ENCODE data around the gene RD3L. TPM values are rescaled to one million over a fixed set of nuclear protein-coding genes. Genes with fewer than 3 reads are reported as not detected.

Gene RD3L
- total and polyA plus RNA-seq, 2 donors from 2014 or later = not detected

GRCh38 chr14:103969961-103970360, 27.6 kb upstream of the RD3L start:
- Histone ChIP-seq H3K27ac (ENCODE audit: low read depth in 2 of 2, low read length in 2 of 2) (no peak overlapping the region), H3K4me1 (ENCODE audit: control insufficient read depth in 2 of 3, insufficient read depth in 2 of 3, low read depth in 1 of 3, low read length in 3 of 3) (no peaks in the 10 kb centered on the region), H3K36me3 (ENCODE audit: control insufficient read depth in 2 of 3, insufficient read depth in 3 of 3, low read length in 3 of 3) (no peaks in the 10 kb centered on the region), H3K9ac (ENCODE audit: low read length in 3 of 3) (no peak overlapping the region), H3K27me3 (ENCODE audit: control insufficient read depth, insufficient read depth, low read length) (no peaks in the 10 kb centered on the region), H3K4me3 (ENCODE audit: low read length in 3 of 3) (no peak overlapping the region), H3K9me3 (ENCODE audit: control insufficient read depth in 2 of 3, insufficient read depth in 1 of 3, low read length in 3 of 3) (no peaks in the 10 kb centered on the region)
- DNase-seq (no peak), FAIRE-seq (no peak)
- no peak for TF ChIP-seq CTCF (IDR thresholded peaks at IDR 0.05; ENCODE audit: borderline replicate concordance, extremely low read depth, insufficient read depth)
- intact Hi-C loops (cut with DNase I) = no loop called here

GRCh38 chr14:103966631-103967030, 24.3 kb upstream of the RD3L start:
- no peak overlapping the region for H3K9ac ChIP-seq (ENCODE audit: low read length in 3 of 3)
- DNase-seq (no peak), FAIRE-seq (no peak)
- H3K27me3 ChIP-seq (ENCODE audit: control insufficient read depth, insufficient read depth, low read length) = no peaks in the 10 kb centered on the region
- intact Hi-C loops (cut with DNase I) = no loop called here
- H3K36me3 ChIP-seq (ENCODE audit: control insufficient read depth in 2 of 3, insufficient read depth in 3 of 3, low read length in 3 of 3) = no peaks in the 10 kb centered on the region
- no peaks in the 10 kb centered on the region for H3K4me1 ChIP-seq (ENCODE audit: control insufficient read depth in 2 of 3, insufficient read depth in 2 of 3, low read depth in 1 of 3, low read length in 3 of 3)
- no peak overlapping the region for H3K4me3 ChIP-seq (ENCODE audit: low read length in 3 of 3)
- H3K27ac ChIP-seq (ENCODE audit: low read depth in 2 of 2, low read length in 2 of 2) = no peak overlapping the region
- no peaks in the 10 kb centered on the region for H3K9me3 ChIP-seq (ENCODE audit: control insufficient read depth in 2 of 3, insufficient read depth in 1 of 3, low read length in 3 of 3)
- no peak for TF ChIP-seq CTCF (IDR thresholded peaks at IDR 0.05; ENCODE audit: borderline replicate concordance, extremely low read depth, insufficient read depth)

- intact Hi-C loops (cut with DNase I) = no loop called here
- no peaks in the 10 kb centered on the region for H3K4me1 ChIP-seq (ENCODE audit: control insufficient read depth in 2 of 3, insufficient read depth in 2 of 3, low read depth in 1 of 3, low read length in 3 of 3)
- no peaks in the 10 kb centered on the region for H3K27me3 ChIP-seq (ENCODE audit: control insufficient read depth, insufficient read depth, low read length)
- H3K27ac ChIP-seq (ENCODE audit: low read depth in 2 of 2, low read length in 2 of 2) = no peak overlapping the region
- no peaks in the 10 kb centered on the region for H3K9me3 ChIP-seq (ENCODE audit: control insufficient read depth in 2 of 3, insufficient read depth in 1 of 3, low read length in 3 of 3)
- no peaks in the 10 kb centered on the region for H3K36me3 ChIP-seq (ENCODE audit: control insufficient read depth in 2 of 3, insufficient read depth in 3 of 3, low read length in 3 of 3)
- FAIRE-seq (no peak), DNase-seq (no peak)
- TF ChIP-seq CTCF (IDR thresholded peaks at IDR 0.05; ENCODE audit: borderline replicate concordance, extremely low read depth, insufficient read depth) = no peak
- H3K9ac ChIP-seq (ENCODE audit: low read length in 3 of 3) = no peak overlapping the region
- no peak overlapping the region for H3K4me3 ChIP-seq (ENCODE audit: low read length in 3 of 3)
Observed at GRCh38 chr14:103961928-103962578, 19.7 kb upstream of the RD3L start.

All from kidney (tissue), 14 donors.